NCI-H187 (cell line): ENCODE results near the gene ARAP1.

ENCODE experiments used
- DNase-seq, 2 experiments: peaks; one replicate each; lab custom pipeline; 2025; lab: John Stamatoyannopoulos, UW

ARAP1 gene

DNA sequence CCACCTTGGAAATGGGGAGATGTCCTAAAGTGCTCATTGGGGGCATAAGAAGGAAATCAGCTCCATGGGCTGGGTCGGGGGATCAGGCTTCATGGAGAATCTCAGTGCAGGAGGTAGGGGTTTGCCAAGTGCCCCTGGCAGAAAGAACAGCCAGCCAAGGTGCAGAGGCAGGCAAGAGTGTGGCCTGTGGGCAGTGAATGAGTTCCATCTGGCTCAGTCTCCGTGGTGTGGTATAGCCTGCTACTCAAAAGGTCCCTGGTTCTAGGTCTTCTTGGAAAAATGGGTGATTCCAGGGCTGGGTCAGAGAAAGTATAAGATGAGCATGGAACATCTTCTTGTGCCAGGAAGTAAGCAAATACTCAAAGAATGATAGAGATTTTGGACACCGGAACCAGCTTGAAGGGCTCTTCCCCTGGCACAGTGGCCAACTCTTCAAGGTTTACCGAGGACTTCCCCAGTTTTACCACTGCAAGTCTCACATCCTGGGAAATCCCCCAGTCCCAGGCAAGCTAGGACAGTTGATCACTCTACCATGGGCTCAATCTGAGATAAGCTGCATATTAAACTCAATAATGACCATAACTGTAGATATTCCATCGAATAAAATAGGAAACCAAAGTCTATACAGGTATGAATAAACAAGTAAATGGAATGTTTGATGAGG, 10.6 kb upstream of the ARAP1 start:
- no peak for DNase-seq

- no peak for DNase-seq
These were observed 8.6 kb upstream of the ARAP1 start for GRCh38 chr11:72760539-72761405.

GRCh38 chr11:72759468-72759985, 7.3 kb upstream of the ARAP1 start:
- peak; percentile 43 for DNase-seq

DNA sequence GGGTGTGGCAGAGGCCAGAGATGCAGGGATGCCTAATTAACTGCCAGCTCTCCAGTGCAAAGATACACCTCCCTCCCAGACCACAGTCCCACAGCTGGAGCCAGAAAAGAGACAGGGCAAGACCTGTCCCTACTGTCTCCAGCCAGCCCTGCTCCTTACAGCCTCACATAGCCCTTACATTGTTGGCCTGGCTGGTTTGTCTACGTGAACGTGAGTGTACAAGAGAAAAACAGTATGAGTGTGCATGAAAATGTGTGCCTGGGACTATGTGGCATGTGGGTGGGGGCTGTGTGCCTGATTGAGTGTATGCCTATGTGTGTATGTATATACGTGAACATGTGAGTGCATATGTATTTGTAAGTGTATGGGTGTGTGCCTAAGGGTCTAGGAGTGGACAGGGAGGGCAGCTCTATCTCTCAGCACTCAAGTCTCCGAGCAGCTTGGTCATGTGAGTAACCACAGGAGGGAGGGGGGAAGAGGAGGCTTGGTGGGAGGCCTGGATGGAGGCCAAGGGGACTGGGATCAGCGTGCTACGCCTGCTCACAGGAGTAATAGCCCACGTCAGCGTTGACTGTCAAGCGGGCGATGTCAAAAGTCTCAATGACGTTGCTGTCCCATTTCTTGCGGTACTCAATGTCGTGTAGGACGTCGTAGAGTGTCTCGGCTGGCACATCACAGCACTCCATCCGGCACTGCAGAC, 6.6 kb upstream of the ARAP1 start:
- peak; percentile 43 to 86 for DNase-seq

- no peak for DNase-seq
These were observed 6.1 kb upstream of the ARAP1 start for GRCh38 chr11:72758304-72758689.

GRCh38 chr11:72755713-72756285, 3.6 kb upstream of the ARAP1 start:
- DNase-seq = no peak

DNA sequence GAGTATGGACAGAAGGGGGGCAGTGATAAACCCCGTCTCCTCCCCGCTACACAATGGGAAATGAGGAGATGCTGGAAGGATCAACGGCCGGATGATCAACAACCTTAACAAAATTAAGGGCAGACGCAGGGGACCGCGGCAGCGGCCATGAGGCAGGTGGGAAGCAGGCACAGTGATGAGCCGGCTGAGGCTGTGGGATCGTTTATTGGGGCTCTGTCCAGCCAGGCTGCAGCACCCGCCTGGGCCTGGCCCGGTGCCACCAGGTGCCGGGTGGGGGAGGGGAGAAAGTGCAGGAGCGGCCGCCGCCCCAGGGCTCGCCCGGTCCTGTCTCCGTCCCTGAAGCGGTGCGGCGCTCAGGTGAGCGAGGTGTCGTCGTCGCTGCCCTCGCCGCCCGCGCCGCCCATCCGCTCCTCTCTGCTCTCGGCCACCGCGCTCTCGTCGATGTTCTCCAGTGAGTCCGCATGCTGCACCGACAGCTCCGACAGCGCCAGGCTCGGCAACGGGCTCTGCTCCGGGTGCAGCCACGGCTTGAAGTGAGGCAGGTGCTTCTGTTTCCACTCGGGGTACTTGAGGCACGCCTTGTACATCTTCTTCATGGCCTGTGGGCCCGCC, 2.4 kb upstream of the ARAP1 start:
- no peak for DNase-seq

DNA sequence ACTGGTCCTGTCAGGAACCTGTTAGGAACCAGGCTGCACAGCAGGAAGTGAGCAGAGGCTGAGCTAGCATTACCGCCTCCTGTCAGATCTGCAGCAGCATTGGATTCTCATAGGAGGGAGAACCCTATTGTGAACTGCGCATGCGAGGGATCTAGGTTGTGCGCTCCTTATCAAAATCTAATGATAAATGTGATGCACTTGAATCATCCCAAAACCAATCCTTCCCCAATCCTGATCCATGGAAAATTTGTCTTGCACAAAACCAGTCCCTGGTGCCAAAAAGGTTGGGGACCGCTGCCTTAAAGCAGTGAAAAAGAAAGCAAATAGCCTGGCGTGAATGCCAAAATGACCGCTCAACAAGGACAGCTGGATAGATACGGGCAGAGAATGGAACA, 1.9 kb upstream of the ARAP1 start:
- DNase-seq = no peak

DNA sequence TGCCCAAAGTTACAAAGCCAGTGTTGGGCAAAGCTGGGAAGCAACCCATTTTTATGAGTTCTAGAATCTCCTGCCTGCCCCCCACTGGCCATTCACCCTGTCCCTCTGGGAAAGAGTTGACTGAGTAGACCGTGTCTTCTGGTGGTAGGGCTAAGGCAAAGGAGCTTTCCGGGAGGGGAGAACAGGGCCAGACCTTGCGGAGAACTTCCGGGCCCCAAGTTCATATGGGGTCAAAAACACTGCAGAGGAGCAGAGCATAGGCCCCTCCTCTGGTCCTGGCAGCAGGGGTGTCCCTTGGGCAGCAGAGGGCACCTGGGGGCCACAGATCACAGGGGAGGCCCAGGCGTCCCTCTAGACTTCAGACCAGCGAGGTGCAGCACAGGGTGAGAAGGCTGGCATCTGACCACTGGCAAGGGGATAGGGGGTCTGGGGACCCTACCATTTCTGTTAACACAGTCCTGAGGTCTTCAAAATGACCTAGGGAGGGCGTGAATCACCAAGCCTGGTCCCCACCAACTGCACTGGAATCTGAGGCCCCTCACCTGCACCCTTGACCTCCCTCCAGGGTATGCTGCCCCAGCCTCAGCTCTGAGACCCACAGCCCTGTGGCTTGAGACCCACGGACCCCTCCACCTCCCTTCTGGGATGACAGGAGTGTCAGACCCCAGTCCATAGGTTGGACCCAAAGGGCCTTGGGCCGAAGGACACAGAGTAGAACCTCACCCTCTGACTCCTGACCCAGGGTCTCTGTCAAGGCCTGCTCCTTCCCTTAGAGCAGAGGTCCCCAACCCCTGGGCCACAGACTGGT, 1.3 kb upstream of the ARAP1 start:
- no peak for DNase-seq

GRCh38 chr11:72751116-72752087, 806 bp downstream of the ARAP1 start:
- DNase-seq = peak; percentile 68 to 91

DNA sequence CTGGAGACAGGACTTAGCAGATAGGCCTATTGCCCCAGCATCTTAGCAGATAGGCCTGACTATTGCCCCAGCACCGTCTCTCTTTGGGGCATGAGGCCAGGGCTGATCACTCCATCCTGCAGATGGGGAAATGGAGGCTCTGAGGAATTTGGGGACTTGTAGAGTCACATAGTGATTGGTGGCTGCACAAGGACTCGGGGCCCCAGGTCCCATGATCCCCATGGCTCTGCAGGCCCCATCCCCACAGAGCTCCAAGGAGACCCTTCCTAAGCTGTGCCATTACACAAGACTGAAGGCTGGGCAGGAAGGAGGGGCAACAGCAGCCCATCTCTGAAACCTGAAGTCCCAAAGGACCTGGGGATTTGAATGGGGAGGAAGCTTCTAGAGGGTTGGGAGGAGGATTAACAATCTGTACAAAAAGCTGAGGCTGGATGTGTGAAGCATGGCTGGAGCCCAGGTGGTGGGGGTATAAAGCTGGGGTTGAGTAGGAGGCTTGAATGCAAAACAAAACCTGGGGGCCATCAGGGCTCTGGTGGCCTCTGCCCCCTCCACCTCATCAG, 1.6 kb downstream of the ARAP1 start:
- no peak for DNase-seq

- DNase-seq = no peak
These were observed 2.1 kb downstream of the ARAP1 start for GRCh38 chr11:72750086-72750485.

GRCh38 chr11:72747289-72747855, 4.8 kb downstream of the ARAP1 start:
- DNase-seq = no peak

DNA sequence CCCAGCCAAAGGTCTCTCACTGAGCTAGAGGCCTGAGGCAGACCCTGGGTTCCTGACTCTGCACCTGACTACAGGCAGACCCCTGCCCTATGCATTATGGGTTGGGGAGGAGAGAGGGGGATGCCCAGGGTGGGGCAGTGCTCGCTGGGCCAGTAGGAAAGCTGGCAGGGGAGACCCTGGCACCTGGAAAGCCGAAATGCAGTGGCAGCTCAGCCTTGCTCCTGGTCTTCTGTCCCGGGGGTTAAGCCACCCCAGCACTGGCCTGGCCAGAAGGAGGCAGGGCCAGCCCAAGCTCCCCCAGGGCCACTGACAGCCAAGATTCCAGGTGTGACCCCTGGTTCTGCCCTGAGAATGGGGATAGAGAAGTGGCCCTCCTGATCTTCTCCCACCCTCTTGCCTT, 5.4 kb downstream of the ARAP1 start:
- DNase-seq = no peak

- DNase-seq = no peak
These were observed 6.2 kb downstream of the ARAP1 start for GRCh38 chr11:72745925-72746550.

GRCh38 chr11:72745511-72745910, 6.7 kb downstream of the ARAP1 start:
- DNase-seq = no peak

DNA sequence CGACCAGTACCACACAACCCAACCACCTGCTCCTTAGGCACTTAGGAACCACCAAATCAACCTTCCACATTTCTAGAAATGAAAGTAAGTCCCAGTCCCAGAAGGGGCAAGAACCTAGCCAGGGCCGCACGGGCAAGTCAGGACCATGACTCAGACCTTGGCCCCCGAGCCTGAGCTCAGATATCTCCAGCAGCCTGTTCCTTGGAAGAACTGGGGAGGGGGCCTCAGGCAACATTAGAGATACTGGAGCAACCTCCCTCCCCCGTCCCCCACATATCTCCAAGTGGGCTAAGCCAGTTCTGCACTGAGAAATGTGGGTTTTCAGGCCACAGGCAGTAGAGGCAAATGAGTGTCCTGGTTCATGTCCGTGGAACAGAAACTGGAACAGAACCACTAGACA, 7.7 kb downstream of the ARAP1 start:
- no peak for DNase-seq

DNA sequence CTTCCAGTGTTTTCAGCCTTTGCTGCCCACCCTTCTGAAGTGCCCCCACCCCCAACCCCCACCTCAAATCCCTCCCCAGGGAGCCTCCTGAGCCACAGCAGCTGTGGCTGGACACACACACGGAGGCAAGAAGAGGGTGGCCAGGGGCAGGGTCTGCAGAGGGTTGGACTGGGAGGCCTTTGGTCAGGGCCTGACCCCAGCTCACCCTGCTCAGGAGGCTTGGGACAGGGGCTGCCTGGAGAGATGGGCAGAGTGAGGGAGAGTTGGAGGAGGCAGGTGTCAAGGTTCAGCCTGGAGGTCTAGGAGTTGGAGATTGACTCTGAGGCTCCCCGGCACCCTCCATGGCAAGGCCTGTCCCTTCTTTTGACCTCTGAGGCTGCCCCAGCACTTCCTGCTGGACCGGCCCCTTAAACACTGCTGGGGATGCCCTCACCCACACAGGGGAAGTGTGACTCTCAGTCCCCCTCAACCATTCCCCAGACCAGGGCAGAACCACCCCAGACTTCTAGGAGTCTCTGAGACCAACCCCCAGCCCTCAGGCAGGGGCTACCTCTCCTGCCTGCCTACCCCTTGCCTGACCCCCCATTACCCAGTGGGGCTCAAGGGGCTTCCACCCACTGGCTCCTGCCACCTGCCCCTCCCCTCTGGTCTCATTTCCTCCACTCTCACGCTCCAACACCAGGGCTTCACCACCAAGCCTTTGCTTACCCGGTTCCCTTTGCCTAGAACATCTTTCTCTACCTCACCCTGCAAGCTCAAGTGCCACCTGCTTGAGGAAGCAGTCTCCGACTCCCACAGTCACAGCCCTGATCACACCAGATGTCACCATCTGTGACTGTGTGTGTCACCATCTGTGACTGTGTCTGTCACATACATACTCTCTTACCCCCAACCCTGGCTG, 8.6 kb downstream of the ARAP1 start:
- no peak for DNase-seq
